HT-29 (cell line): ENCODE measurements around the gene GOLGA6D. TPM values are rescaled to one million over a fixed set of nuclear protein-coding genes. Genes with fewer than 3 reads are reported as not detected.
"Not testable (repeated sequence)": the region's sequence is repeated elsewhere in the genome, so short reads cannot be mapped to it uniquely, and the experiment has no call there.

Source experiments
- DNase-seq: peaks from one replicate; pipeline ENCODE4 v3.0.0-alpha.2; 2015; ENCODE audit warnings: low spot score
- small RNA-seq: library from RNA; depleted of rRNA; stranded (forward); fragments of <200 nt; gene quantifications from one replicate; pipeline ENCODE3, GENCODE V24; 2014
- total RNA-seq: library from RNA; depleted of rRNA; stranded (reverse); fragments of >200 nt; shearing (Covaris generic); gene quantifications from 2 replicates; pipeline ENCODE4 v1.2.3, GENCODE V29; 2014; rRNA removed

Gene GOLGA6D
- total RNA-seq, 1 experiment from 2014 or later, result 0.15 TPM

- no peak for DNase-seq
Measured at GRCh38 chr15:75329571-75329970, 46.9 kb downstream of the GOLGA6D start.

DNA sequence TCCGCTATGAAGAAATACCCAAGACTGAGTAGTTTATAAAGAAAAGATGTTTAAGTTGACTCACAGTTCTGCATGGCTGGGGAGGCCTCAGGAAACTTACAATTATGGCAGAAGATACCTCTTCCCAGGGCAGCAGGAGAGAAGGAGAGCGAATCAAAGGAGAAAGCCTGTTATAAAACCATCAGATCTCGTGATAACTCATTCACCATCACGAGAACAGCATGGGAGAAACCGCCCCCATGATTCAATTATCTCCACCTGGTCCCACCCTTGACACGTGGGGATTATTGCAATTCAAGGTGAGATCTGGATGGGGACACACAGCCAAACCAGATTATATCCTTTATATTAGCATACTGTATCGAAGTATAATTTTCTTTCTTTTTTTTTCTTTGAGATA, 49.5 kb downstream of the GOLGA6D start:
- DNase-seq, result not testable (repeated sequence)

DNA sequence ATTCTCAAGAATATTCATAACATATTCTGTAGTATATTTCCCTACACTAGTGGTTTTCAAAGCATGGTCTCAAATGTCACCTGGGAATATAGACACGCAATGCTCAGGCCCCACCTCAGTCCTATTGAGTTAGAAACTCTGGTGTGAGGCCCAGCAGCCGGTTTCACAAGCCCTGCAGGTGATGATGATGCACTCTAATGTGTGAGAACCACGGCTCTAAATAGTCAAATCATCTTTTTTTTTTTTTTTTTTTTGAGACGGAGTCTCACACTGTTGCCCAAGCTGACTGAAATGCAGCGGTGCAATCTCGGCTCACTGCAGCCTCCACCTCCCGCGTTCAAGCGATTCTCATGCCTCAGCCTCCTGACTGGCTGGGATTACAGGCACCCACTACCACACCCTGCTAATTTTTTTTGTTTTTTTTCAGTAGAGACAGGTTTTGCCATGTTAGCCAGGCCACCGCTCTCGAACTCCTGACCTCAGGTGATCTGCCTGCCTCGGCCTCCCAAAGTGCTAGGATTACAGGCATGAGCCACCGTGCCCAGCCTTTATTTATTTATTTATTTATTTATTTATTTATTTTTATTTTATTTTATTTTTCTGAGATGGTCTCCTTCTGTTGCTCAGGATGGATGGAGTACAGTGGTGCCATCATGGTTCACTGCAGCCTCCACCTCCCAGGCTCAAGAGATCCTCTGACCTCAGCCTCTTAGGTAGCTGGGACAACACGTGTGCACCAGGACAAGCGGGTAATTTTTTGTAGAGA, 51.2 kb downstream of the GOLGA6D start:
- not testable (repeated sequence) for DNase-seq

DNA sequence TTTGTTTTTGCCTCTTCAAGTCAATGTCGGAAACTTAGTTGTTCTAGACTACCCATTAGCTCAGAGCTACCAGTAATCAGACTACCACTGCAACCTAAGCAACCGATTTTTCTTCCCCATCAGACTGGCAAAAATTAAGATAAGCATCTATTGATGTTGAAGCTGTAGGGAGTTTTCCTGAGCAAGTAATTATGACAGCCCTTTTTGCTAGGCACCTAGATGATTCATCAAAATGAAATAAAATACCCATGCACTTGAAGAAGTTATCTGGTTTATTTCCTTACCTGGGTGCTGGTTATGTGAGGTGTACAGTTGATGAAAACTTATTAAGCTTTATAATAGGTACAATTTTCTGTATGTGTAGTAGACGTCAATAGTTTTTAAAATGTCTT, 52.7 kb downstream of the GOLGA6D start:
- DNase-seq, result no peak

- peak; percentile 97 for DNase-seq
Measured at GRCh38 chr15:75335705-75336355, 53.2 kb downstream of the GOLGA6D start, which contains the start of gene COMMD4. Gene COMMD4, plus strand, starts transcription at chr15:75336063. Its CDS starts 27 bp downstream, at chr15:75336090.

- no peak for DNase-seq
Measured at GRCh38 chr15:75338661-75339240, 56.1 kb downstream of the GOLGA6D start.

- DNase-seq, result no peak
Measured at GRCh38 chr15:75339531-75340240, 57.1 kb downstream of the GOLGA6D start.

DNA sequence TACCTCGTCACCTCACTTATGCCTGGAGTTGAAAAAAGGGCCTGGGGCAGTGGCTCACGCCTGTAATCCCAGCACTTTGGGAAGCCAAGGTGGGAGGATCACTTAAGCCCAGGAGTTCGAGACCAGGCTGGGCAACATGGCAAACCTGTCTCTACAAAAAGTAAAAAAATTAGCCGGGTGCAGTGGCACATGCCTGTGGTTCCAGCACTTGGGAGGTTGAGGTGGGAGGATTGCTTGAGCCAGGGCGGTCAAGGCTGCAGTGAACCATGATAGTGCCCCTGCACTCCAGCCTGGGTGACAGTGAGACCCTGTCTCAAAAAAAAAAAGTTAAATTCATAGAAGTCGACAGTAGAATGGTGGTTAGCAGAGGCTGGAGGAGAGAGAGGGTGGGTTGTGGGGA, 59.6 kb downstream of the GOLGA6D start:
- no peak for DNase-seq

DNA sequence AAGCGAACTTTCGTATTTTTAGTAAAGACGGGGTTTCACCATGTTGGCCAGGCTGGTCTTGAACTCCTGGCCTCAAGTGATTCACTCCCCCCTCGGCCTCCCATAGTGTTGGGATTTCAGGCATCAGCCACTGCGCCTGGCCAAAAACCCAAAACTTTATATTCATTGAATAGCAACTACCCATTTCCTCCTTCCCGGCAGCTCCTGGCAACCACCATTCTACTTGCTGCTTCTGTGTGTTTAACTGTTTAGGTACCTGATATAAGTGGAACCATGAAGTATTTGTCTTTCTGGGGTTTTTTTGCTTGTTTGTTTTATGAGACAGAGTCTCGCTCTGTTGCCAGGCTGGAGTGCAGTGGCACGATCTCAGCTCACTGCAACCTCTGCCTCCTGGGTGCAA, 61.3 kb downstream of the GOLGA6D start:
- not testable (repeated sequence) for DNase-seq

Small RNA genes within 50 kb of the gene (small RNA-seq; reads per million reads assigned to genes)
- gene AC068338.1, result not detected
- not detected for gene RN7SL327P
- not detected for gene RN7SL489P

Other genes with a start within 250 kb of the GOLGA6D start
- 59.0 and 76.6 TPM in 2 replicates for gene C15orf39, start 81.0 kb upstream of the GOLGA6D start, total RNA-seq
- gene GOLGA6C, start 24.5 kb upstream of the GOLGA6D start, total RNA-seq, result not detected in 2 replicates
- 266 TPM in 2 replicates for gene COMMD4, start 53.2 kb downstream of the GOLGA6D start, total RNA-seq
- 1.3 and 2.7 TPM in 2 replicates for gene NEIL1, start 64.2 kb downstream of the GOLGA6D start, total RNA-seq
- gene MAN2C1, start 85.8 kb downstream of the GOLGA6D start, total RNA-seq, result 200 and 234 TPM in 2 replicates
- gene SIN3A, start 168.9 kb downstream of the GOLGA6D start, total RNA-seq, result 28.8 and 33.5 TPM in 2 replicates